GM12874 (cell line): ENCODE results near the gene RPS14.

Experiments used
- CTCF ChIP-seq: IDR thresholded peaks from 2 replicates; pipeline ENCODE4 v1.5.1; 2011; ENCODE audit warnings: low read depth, mild to moderate bottlenecking, control low read depth, low read length, moderate library complexity; ENCODE audit not compliant: insufficient read depth

Gene RPS14

GRCh38 chr5:150442699-150443080 lies 6.8 kb downstream of the RPS14 start:
- TF ChIP-seq CTCF, result no peak

GRCh38 chr5:150441813-150442698 lies 7.5 kb downstream of the RPS14 start:
- TF ChIP-seq CTCF, result no peak

GRCh38 chr5:150440948-150441812 lies 8.4 kb downstream of the RPS14 start:
- no peak for TF ChIP-seq CTCF

- TF ChIP-seq CTCF, result peak; percentile 71
Measured at GRCh38 chr5:150438873-150439546, 10.5 kb downstream of the RPS14 start.

GRCh38 chr5:150436141-150436680 lies 13.3 kb downstream of the RPS14 start:
- TF ChIP-seq CTCF, result peak; percentile 83

- TF ChIP-seq CTCF, result no peak
Measured at GRCh38 chr5:150434464-150434863, 15.1 kb downstream of the RPS14 start.
